NB4 (cell line): ENCODE data around the gene TXNDC5.
A peak's percentile ranks its signal among the peaks of the same experiment; 100 is the strongest.

ENCODE experiments used
- DNase-seq: peaks from one replicate; pipeline ENCODE4 v3.0.0; 2010; ENCODE audit warnings: low read depth
- H3K4me3 ChIP-seq: one replicate; pipeline ENCODE4 v1.5.1; 2011; ENCODE audit warnings: mild to moderate bottlenecking, low read depth, low read length, moderate library complexity
- MYC ChIP-seq: IDR thresholded peaks from 2 replicates; pipeline ENCODE4 v1.6.1; 2011; ENCODE audit warnings: low read depth, low read length
- POLR2A ChIP-seq: IDR thresholded peaks from 2 replicates; pipeline ENCODE4 v1.6.1; 2011; ENCODE audit warnings: mild to moderate bottlenecking; ENCODE audit not compliant: insufficient read length; ENCODE audit errors: extremely low read depth
- TF ChIP-seq, protein P1 (sequence below): IDR thresholded peaks from one replicate; pipeline ENCODE4 v1.5.1; 2012; ENCODE audit warnings: low read depth, low read length
- TF ChIP-seq, protein P2 (sequence below): IDR thresholded peaks from 2 replicates; pipeline ENCODE4 v1.6.1; 2011; ENCODE audit warnings: low read depth, low read length

The TXNDC5 gene

DNA sequence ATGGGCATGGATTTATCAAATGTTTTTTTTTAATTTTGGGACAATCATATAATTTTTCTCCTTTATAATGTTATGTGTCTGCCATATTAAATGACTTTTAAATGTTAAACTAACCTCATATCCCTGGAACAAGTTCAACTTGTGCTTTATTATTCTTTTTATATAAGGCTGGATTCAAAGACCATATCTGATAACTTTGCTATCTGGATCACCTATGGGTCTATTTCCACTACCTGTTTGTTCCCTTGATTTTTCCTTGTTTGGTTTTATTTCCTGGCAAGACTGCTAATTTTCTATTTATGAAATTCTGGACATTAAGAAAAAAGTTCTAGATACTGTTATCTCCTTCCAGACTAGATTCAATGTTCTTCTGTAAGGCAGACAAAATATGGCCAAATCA lies 58.8 kb downstream of the TXNDC5 start:
- no peak for TF ChIP-seq MYC
- TF ChIP-seq, protein P1, sequence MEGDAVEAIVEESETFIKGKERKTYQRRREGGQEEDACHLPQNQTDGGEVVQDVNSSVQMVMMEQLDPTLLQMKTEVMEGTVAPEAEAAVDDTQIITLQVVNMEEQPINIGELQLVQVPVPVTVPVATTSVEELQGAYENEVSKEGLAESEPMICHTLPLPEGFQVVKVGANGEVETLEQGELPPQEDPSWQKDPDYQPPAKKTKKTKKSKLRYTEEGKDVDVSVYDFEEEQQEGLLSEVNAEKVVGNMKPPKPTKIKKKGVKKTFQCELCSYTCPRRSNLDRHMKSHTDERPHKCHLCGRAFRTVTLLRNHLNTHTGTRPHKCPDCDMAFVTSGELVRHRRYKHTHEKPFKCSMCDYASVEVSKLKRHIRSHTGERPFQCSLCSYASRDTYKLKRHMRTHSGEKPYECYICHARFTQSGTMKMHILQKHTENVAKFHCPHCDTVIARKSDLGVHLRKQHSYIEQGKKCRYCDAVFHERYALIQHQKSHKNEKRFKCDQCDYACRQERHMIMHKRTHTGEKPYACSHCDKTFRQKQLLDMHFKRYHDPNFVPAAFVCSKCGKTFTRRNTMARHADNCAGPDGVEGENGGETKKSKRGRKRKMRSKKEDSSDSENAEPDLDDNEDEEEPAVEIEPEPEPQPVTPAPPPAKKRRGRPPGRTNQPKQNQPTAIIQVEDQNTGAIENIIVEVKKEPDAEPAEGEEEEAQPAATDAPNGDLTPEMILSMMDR: no peak
- TF ChIP-seq POLR2A: no peak
- TF ChIP-seq, protein P2, sequence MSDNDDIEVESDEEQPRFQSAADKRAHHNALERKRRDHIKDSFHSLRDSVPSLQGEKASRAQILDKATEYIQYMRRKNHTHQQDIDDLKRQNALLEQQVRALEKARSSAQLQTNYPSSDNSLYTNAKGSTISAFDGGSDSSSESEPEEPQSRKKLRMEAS: no peak
- DNase-seq: no peak
- no peak overlapping the region for H3K4me3 ChIP-seq

DNA sequence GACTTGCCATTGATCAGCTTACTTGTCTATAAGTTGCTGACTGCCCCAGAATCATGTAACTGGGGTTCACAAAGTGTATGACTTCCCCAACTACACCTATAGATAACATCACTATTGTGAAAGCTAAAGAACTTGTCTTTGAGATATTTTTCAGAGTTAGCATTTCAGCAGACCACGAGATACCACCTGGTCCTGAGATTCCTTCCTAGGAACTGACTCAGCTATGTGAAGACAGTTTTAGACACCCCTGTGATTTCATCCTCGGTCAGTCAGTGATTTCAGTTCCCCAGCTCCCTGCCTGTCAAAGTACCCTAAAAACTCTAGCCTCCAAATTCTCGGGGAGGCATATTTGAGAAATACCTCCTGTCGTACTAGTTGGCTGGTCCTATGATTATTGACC lies 62.4 kb downstream of the TXNDC5 start:
- TF ChIP-seq, protein P1: no peak
- TF ChIP-seq, protein P2: no peak
- TF ChIP-seq POLR2A: no peak
- DNase-seq: no peak

DNA sequence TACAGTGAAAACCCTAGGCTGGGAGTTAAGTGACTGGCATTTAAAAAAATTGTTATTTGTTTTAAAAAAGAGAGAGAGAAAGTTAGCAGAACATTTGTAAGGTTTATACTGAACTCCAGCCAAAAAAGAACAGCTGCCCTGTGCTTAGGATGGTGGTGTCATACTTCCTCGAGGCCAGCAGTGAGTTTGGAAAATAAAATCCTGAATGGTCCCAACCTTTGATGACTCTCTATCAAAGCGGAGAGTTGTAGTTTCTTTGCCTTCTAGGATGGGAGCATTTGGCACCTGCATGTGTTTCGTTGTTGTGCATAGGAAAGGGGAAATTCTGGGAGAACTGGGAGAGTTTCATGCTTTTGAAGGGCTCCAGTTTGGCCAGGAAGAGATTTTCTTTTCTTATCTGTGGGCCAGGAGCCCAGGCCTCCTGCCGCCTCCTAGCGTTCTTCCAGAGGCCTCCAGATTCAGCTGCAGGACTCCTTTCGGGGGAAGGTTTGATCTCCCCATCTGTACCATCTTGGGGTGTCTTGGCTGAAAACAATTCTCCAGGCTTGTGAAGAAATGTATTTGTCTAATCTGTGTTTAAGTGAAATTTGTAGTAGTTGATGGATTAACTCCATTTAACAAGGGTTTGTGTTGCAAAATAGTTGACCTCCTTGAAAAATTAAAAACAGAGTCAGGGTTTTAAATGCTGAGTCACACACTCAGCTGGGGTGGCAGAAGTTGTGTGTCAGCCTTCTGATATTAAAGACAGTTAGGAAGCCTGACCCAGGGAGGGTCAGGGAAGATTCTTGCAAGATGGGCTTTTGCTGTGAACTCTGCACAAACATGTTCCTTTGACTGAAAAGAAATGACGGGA lies 63.4 kb downstream of the TXNDC5 start:
- TF ChIP-seq POLR2A: no peak
- TF ChIP-seq, protein P2: no peak
- TF ChIP-seq, protein P1: no peak
- TF ChIP-seq MYC: no peak
- DNase-seq: peak; percentile 13
- H3K4me3 ChIP-seq: no peak overlapping the region

More for the DNA sequence above, 62.4 kb downstream of the TXNDC5 start:
- H3K4me3 ChIP-seq: no peak overlapping the region

GRCh38 chr6:7841781-7842468 lies 68.7 kb downstream of the TXNDC5 start:
- TF ChIP-seq, protein P1: no peak
- DNase-seq: no peak
- H3K4me3 ChIP-seq: no peak overlapping the region

DNA sequence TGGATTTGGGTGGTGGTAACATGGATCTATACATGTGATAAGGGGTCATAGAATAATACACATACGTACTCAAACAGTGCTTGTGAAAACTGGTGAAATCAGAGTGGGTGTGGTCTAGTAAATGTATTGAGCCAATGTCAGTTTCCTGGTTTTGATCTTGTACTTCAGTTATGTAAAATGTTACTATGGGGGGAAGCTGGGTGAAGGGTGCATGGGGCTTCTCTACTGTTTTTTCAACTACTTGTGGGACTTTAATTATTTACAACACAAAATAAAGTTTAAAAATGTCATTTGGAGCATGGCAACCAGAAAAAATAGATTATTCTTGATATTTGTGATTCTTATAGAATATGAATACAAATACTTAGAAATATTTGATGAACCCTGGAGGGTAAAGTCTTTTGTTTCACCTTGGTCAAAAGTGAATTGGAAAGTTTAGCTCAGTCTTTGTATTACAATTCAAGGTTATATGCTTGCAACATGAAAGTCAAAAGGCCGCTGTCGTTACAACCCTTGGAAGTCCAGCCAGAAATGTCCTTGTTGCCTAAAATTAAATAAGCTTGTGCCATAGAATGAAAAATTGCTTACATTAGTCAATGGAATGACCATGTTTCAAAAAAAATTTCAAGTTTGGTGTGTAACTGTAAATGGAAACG lies 74.1 kb downstream of the TXNDC5 start:
- no peak overlapping the region for H3K4me3 ChIP-seq
- TF ChIP-seq POLR2A: no peak
- TF ChIP-seq, protein P2: no peak
- TF ChIP-seq, protein P1: no peak
- no peak for TF ChIP-seq MYC
- DNase-seq: no peak
